HG03469 (cell line): ENCODE measurements around the gene CSNK1G3.

Source experiments
- ATAC-seq: cut with Tn5 transposase; IDR thresholded peaks from one replicate; pipeline ENCODE4 v1.9.1; 2021; ENCODE audit warnings: mild to moderate bottlenecking, moderate library complexity, moderate number of reproducible peaks; ENCODE audit not compliant: unreplicated experiment

The CSNK1G3 gene

DNA sequence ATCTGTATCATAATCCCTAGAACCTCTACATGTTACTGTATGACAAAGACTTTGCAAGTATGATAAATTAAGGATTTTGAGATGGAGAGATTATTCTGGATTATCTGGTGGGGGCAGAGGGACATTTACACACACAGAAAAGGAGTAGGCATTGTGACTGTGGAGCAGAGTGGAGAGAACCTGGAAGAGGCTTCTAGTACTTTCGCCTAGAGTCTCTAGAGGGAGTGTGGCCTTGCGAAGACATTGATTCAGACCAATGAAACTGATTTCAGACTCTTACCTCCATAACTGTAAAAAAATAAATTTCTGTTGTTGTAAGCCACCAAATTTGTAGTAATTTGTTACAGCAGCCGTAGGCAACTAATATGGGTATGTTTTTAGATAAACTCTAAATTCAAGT, 45.9 kb downstream of the CSNK1G3 start:
- ATAC-seq: no peak

DNA sequence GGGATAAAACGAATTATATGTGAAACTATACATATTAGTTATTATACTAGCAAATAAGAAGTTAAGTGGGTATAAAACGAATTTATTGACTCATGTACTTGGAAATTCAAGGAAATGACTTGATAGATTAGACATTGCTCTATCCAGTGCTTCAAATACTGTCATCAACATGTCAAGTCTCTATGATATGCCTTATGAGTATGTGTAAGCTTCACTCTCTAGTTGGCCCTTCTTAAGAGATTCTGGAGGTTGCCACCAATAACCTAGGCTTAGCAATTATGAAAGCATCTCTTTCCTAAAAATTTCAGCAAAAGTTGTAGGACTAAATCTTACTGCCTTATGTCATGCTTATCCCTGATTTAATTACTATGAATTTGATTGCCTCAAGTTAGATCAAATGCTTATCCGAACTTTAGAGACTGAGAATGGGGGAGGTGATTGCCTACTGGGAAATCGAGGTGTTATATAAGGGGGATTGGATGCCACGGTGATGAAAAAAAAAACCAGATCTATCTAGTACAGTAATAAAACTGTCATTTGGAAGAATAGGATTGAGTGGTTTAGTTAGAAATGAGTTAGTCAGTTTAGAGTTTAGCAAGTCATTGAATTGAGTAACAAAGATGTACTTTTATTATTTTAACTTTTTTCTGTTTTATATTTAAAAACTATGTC, 46.9 kb downstream of the CSNK1G3 start:
- ATAC-seq: no peak

DNA sequence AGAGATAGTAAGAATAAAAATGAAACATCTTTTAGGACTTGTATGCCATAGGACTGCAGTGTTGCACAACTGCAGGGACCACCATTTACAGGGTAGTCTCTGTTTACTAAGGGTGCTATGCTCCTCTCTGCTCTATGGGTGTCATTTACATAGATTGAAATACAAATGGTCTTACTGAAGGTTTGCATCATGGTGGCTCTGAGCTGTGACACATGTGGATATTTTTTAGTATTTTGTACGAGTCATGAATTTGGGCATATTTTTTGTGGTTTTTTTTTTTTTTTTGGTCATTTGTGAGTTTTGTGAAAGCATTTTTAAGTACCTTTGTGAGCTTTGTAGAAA, 47.4 kb downstream of the CSNK1G3 start:
- no peak for ATAC-seq

DNA sequence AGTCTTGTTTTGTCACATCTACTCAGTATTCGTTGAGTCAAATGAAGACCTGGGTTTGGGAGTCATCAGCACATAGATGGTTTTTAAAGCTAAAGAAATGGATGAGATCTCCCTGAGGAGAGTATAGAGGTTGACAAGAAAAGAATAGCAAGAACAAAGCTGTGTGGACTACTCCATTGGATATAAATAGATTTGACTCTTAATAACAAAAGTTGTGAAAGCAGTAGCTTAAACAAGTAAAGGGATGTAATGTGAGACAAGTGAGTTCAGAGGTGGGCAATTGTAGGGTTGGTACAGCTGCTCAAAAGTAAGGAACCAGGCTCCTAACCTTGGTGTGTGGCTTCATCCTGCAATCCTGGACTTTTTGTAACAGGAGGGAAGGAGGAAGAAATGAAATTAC, 49.3 kb downstream of the CSNK1G3 start:
- ATAC-seq: no peak

DNA sequence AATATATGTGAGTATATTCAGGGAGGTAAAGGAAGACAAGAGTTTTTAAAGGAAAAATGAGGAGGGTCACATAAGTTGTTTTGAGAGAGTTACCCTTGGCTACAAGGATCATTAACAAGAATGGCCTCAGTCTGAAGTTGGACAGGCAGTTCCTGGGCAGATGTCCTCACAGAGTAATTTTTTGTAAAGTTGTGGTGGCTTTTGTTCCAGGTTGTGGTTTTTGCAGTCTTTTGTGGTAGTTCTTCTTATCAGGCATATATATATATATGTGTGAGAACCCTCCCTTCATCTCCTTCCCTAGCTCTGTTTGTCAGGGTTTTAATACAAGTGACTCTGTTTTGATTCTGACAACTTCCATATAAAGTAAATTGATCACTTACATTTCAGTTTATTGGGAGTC, 60.0 kb downstream of the CSNK1G3 start:
- no peak for ATAC-seq

DNA sequence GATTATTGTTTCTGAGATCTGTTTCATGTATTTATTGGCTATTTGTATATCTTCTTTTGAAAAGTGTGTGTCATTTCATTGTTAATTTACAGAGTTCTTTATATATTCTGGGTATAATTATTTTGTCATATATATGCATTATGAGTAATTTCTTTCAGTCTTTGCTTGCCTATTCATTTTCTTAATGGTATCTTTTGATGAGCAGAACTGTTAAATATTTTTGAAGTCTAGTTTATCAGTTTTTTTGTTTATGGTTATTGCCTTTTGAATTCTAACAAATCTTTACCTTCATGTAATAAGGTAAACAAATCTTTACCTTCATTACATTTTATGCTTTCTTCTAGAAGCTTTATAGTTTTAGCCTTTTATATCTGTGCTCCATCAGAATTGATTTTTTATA, 66.4 kb downstream of the CSNK1G3 start:
- no peak for ATAC-seq

DNA sequence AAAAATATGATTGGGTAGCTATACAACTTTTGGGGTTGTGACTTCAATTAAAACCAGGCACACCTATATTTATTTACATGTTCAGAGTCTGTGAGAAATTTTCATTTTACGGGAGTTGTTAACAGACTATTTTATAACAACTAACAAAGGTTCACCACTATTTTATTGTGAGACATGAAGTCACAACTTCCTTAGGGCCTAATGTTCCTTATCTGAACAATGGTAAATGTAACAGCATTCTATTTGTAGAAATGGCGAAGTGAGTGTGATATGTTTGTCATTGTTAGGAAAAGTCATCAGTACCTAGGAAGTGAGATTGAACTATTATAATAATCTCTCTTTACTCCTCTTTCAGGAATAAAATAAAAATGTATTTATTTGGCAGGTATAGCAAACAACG, 67.4 kb downstream of the CSNK1G3 start:
- no peak for ATAC-seq

DNA sequence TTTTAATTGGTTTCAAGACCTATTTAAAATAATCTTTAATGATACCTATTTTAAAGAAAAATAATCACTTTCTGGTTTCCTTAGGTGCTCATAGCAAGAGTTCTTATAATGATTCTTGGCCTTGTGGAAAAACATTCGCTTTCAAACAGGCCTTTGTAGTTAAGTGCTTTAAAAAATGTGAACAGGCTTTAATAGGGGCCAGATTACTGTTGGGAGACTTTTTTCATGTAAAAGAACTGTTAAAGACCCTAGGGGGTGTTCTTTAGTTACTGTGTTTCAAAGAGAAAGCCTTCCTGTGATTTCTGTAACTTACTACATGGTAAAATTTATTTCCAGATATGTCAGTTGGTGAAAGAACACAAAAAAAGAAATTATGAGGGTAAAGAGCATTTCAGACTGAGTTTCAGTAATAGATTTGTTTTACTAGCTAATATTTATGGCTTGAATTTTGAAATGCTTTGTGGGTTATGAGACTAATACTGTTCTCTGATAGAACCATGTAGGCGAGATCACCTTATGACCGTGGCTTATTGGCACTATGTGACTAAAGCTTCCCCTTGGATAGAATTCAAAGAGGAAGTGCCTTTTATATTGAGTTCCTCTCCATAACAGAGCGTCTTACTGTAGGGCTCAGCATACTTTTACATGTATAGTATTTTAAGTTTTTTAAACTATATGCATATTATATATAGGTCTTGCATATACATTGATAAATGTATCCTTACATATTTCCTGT, 70.7 kb downstream of the CSNK1G3 start:
- ATAC-seq: no peak

DNA sequence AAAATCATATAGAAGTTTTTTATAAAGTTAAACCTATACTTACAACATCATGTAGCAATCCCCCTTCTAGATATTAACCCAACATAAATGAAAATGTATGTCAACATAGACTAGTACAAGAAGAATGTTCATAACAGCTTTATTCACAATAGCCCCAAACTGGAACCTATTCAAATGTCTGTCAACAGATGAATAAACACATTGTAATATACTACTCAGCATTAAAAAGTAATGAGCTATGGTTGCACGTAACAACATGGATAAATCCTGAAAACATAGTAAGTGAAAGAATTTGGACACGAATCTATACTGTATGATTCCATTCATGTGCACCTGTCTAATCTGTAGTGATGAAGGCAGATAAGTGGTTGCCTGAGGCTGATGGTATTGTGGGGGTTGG, 73.9 kb downstream of the CSNK1G3 start:
- no peak for ATAC-seq

DNA sequence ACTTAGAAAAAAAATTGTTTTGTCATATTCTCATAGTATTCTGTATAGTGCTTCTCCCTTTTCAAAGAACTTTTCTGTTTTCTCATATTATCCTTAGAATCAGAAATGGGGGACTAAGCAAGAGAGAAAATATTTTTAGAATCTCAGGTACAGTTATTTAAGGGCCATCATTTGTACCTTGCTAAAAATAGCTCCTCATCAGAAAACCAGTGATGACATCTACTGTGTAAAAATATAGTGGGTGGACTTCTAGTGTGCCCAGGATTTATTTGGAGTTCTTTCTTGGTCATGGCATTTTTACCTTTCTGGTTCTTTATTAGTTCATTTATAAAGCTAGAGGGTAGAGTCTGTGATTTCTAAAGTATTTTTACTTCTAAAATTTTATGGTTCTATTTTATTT, 82.5 kb downstream of the CSNK1G3 start:
- no peak for ATAC-seq

DNA sequence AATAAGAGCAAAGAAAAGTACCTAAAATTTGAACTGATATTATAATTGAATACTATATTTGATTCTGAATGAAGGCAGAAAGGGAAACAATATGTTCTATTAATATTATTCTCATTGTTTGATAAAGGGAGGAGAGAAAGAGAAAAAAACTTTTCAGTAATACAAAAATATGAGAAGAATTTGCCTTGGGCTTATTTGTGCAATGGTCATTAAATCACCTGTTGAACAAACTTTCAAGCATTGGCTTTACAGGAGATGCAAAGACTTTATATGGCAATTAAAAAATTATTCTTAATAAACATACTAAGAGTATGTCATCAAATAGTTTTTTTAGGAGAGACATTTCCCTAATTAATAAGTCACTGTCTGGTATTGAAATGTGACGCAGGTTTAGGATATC, 85.0 kb downstream of the CSNK1G3 start:
- no peak for ATAC-seq

DNA sequence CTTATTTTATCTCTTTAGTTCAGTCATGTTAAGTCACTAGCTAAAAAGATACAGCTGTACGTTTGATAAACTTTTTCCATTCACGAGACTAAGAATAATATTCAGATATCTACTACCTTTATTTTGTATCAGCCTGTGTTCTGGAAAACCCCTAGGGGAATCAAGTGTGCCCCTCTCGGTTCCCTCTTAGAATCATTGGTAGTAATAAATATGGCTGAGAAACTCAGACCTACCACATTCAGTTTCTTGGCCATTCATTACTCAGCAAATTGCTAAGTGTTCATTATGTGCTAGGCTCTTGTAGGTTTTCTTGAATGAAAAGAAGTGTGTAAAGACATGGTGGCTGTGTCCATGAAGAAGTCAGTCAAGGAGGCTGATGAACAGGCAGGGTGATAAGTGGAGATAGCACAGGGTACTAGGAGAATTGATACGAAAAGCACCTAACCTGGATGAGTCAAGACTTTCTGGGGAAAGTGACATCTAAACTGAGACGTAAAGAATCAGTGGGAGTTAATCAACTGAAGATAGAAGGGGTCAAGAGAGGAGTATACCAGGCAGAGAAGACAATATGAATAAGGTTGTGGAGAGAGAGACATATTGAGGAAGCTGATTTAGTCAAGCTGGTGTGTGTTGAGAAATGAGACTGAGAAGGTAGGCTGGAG, 86.2 kb downstream of the CSNK1G3 start:
- ATAC-seq: no peak

DNA sequence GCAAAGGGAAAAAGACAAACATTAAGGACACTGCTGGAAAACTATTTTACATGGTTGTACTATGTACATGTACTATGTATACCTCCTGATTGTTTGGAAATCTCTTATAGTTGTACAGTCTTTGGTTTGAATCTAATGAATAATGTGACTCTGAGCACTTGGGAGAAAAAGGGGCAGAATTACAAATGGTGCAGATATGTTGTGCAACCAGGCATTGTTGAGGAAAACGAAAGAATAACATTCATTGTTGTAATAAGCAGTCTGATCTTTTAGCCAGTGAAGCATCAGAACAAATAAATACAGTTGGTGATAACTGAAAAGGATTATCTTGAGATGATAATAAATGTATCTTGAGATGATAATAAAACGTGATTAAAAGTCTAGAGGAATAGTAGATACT, 87.2 kb downstream of the CSNK1G3 start:
- no peak for ATAC-seq

DNA sequence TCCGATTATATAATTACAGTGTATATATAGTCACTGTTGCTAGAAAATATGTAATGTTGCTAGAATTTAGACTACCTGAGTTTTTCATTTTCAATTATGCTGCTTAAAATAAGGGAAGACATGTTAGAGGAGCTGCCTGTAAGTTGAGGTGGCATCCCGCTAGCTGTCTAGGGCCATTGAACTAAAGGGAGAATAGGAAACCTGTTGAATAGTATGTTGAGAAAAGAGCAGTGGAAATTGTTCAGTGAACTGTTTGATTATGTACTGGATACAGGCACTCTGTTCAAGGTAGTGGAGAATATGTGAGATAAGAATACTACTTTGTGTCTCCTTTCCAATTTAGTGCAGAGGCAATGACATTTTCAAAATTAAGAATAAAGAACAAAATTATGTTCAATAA, 89.6 kb downstream of the CSNK1G3 start:
- ATAC-seq: no peak

DNA sequence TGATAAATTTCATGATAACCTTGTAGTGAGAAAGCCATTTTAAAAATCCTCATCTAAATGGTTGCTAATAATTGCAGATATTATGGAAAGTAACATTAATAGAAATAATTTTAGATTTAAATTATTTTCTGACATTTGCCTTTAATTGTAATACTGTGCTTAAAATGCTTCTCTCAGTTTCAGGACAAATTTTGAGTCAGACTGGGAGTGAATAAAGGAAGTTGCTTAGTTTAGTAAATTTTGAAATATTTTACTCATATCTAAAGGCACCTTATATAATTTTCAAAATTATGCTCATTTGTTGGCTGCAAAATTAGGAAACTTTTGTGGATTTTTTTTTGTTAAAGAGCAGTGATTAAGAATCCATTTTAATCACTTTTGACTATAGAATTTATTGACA, 93.8 kb downstream of the CSNK1G3 start:
- peak; percentile 80 for ATAC-seq

DNA sequence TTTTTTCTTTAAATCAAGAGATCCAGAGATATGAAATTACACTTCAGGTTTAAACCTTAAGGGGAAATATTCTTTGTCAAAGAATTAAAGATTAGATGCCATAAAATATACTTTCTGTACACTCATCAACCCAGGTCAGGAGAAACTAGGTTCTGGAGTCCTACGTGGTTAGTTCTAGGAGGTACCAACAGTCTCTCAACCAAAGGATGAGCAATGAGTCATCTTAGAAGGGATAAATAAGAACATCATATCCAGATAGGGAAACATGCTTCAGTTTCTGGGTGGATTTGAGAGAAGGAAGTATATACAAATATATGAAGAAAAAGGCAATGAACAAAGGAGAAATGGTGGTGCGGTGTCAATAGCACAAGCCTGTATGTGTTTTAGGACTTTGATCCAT, 98.2 kb downstream of the CSNK1G3 start:
- no peak for ATAC-seq

DNA sequence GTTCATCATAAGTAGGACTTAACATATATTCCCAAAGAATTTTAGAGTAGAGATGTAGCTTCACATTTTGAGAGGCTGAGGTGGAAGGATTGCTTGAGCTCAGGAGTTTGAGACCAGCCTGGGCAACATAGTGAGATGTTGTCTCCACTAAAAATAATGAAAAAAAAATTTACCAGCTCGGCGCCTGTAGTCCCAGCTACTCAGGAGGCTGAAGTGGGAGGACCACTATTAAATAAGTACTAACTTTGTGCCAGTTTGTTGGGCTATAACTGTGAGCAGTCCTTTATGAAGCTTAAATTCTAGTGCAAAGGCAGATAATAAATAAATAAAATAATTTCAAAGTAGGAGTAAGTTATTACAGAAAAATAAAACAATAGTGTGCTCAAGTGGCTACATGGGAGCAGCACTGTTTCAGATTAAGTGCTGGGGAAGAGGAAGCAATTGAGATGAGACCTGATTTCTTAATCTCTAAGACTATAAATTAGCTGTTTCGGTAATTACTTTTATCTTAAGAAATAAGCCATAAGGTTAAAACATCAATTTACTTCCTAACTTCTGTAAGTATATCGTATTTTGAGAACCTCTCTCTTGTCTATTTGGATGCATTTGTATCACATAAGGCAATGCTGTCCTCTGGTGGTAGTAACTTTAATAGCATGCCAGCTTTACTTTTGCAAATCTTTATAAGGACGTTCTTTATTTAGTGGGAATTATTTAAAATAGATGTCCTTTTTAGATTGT, 98.9 kb downstream of the CSNK1G3 start:
- peak; percentile 47 for ATAC-seq

DNA sequence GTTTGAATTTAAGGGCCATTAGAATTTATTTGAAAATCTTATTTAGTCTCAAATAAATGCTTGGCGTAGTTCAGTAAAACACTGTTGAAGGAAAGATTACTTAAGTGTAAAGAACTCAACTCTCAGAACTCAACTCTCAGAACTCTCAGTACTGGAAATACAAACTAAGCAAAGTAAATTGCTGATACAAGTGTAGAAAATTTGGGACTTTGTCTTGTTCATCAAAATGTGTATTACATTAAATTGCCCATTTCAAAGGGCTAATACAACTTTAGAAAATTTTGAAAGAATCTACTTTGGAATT, 99.4 kb downstream of the CSNK1G3 start:
- ATAC-seq: no peak

DNA sequence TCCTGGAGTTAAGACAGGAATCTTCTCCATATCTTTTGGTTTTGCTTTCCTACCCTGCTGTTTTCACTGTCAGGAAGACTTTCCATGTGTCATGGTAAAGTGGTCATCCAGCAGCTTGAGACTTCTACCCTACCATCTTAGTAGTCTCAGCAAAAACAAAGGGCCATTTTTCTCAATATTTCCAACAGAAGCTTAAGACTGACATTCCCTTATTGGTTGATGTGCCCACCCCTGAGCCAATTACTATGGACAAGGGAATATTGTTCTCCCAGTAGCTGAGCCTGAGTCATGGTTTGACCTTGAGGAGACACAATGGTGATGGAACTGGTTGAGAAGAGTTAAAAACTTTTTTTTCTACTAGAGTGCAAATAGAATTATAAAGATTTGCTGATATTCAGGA, 105.6 kb downstream of the CSNK1G3 start:
- no peak for ATAC-seq

DNA sequence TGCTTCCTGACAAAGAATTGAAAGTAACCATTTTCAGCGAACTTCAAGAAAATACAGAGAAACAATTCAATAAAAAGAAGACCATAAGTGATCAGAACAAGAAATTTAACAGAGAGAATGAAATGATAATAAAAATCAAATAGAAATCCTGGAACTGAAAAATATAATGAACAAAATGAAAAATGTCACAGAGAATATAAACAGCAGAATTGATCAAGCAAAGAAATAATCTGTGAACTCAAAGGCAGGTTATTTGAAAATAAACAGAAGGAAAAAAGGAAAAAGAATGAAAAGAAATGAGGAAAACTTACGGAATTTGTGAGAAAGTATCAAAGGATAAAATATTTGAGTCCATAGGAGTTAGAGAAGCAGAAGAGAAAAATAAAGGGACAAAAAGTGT, 114.1 kb downstream of the CSNK1G3 start:
- ATAC-seq: no peak

DNA sequence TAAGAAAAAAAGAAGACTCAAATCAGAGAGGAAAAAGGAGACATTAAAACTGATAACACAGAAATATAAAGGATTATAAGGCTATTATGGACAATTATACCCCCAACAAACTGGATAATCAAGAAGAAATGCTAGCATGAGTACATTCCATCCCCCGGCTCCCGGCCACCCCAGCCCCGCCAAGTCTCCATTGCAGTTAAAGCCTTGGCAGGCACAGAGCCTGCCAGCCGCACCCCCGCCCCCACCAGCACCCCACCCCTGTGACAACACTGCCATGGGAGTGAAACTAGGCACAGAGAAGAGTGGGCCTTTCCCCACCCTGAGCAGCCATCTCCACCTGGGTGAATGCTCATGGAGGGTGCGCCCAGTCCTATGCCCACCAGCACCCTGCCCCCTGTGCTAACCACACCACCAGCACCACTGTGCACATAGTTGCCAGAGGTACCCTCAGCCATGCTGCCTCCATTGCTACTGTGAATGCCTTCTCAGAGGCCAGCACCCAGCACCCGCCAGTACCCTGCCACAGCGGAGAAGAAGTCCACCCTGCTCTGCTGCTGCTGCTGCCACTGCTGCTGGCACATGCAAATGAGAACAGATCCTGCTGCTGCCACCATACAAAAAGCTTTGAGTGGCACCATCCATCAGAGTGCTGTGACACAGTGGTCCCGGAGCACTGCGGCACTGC, 117.0 kb downstream of the CSNK1G3 start:
- ATAC-seq: no peak
